ENCODE results near the gene CDK13.

DNA sequence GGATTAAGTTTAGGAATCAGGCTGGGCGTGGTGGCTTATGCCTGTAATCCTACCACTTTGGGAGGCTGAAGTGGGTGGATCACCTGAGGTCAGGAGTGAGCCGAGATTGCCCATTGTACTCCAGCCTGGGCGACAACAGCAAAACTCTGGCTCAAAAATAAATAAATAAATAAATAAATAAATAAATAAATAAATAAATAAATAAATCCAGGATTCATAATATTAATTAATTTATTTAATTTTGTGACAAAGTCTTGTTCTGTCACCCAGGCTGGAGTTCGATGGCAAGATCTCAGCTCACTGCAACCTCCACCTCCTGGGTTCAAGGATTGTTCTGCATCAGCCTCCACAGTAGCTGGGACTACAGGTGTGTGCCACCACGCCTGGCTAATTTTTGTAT is 188.9 kb downstream of the CDK13 start:
- TF ChIP-seq EZH2 (optimal IDR thresholded peaks at IDR 0.05; ENCODE audit: low read depth, low read length) (no peak), EZH2phosphoT487 (IDR thresholded peaks at IDR 0.05; ENCODE audit: low read length) (no peak)
- TF ChIP-seq, protein P1, sequence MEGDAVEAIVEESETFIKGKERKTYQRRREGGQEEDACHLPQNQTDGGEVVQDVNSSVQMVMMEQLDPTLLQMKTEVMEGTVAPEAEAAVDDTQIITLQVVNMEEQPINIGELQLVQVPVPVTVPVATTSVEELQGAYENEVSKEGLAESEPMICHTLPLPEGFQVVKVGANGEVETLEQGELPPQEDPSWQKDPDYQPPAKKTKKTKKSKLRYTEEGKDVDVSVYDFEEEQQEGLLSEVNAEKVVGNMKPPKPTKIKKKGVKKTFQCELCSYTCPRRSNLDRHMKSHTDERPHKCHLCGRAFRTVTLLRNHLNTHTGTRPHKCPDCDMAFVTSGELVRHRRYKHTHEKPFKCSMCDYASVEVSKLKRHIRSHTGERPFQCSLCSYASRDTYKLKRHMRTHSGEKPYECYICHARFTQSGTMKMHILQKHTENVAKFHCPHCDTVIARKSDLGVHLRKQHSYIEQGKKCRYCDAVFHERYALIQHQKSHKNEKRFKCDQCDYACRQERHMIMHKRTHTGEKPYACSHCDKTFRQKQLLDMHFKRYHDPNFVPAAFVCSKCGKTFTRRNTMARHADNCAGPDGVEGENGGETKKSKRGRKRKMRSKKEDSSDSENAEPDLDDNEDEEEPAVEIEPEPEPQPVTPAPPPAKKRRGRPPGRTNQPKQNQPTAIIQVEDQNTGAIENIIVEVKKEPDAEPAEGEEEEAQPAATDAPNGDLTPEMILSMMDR (IDR thresholded peaks at IDR 0.05; ENCODE audit: low read length) = no peak
